Stimulated activated CD8-positive, alpha-beta memory T cell treated with anti-CD3 and anti-CD28 coated beads, Interleukin-4, amount 100 ng/mL, for 48 hours (primary cell): ENCODE results near the gene CASP8AP2.
"Not testable (repeated sequence)": the region's sequence is repeated elsewhere in the genome, so short reads cannot be mapped to it uniquely, and the experiment has no call there.

Experiments
- DNase-seq: peaks from one replicate; pipeline ENCODE4 v3.0.0-alpha.2; 2020

CASP8AP2 gene

GRCh38 chr6:89890845-89891528, 61.3 kb downstream of the CASP8AP2 start:
- not testable (repeated sequence) for DNase-seq

DNA sequence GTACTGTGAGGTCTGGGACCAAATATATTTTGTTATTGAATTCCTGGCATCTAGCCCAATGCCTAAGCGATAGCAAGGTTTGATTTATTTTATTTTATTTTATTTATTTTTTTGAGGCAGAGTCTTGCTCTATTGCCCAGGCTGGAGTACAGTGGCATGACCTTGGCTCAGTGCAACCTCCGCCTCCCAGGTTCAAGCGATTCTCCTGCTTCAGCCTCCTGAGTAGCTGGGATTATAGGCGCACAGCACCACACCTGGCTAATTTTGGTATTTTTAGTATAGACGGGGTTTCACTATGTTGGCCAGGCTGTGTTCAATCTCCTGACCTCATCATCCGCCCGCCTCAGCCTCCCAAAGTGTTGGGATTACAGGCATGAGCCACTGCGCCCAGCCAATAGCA, 62.9 kb downstream of the CASP8AP2 start:
- not testable (repeated sequence) for DNase-seq

- DNase-seq: no peak
Observed at GRCh38 chr6:89894169-89894568, 64.5 kb downstream of the CASP8AP2 start, which contains the start of gene GJA10. TSS of gene GJA10 (plus strand) at chr6:89894469. CDS start at chr6:89894469, 0 bp downstream.

DNA sequence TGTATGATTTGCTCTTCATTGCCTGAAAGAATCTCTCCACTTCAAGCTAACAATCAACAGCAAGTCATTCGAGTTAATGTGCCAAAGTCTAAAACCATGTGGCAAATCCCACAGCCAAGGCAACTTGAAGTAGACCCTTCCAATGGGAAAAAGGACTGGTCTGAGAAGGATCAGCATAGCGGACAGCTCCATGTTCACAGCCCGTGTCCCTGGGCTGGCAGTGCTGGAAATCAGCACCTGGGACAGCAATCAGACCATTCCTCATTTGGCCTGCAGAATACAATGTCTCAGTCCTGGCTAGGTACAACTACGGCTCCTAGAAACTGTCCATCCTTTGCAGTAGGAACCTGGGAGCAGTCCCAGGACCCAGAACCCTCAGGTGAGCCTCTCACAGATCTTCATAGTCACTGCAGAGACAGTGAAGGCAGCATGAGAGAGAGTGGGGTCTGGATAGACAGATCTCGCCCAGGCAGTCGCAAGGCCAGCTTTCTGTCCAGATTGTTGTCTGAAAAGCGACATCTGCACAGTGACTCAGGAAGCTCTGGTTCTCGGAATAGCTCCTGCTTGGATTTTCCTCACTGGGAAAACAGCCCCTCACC, 65.7 kb downstream of the CASP8AP2 start:
- no peak for DNase-seq

DNA sequence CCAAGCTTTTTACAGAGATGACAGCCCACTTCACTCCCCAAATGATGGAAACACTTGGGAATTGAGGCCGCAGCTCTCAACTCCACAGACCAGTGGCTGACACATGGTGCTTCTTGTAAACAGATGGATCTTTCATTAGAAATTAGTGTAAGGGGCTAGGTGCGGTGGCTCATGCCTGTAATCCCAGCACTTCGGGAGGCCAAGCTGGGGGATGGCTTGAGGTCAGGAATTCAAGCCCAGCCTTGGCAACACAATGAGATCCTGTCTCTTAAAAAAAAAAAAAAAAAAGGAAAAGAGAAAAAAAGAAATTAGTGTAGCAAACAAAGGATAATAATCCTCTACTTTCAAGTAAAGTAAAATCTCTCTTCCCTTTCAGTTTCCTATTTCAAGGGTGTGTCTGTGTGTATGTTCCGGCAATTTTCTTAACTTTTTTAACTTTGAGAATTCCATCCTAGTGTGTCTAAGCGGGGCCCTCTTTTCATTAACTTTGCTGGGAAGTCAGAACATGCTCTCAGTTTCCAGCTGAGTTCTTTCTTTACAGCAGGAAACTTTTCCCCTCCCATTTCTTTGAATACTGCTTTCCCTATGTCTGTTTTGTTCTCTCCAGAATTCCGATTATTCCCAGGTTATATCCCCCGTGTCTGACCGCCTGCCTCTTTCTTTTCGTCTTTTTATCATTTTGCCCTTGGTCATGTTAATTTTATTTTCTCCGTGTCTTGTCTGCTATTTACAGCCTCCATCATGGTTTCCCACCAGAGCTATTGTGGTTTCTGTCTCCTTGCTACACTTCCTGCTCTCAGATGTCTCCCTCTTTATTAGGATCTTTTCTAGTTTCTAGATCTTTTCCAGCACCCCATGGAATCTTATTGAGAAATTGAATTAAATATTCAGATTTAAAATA, 80.6 kb downstream of the CASP8AP2 start:
- not testable (repeated sequence) for DNase-seq

- no peak for DNase-seq
Observed at GRCh38 chr6:89910902-89911240, 81.2 kb downstream of the CASP8AP2 start.

GRCh38 chr6:89916136-89916920, 86.6 kb downstream of the CASP8AP2 start:
- no peak for DNase-seq

DNA sequence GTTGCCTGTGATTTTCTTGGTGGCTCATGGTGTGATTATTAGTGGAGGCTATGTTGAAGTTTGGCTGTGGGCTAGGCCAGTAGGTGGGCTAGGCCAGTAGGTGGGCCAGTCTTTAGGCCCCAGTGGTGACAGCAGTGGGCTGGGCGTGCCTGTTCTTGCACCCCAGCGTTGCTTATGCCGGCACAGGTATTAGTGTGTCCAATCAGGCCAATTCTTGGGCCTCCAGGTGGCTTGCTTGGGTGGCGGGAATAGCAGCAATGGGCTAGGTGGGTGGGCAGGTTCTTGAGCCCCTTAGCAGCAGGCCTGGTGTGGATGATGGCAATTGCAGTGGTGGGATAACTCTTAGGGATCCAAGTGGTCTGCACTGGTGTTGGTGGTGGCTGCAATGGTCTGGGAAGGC, 87.5 kb downstream of the CASP8AP2 start:
- DNase-seq: no peak

DNA sequence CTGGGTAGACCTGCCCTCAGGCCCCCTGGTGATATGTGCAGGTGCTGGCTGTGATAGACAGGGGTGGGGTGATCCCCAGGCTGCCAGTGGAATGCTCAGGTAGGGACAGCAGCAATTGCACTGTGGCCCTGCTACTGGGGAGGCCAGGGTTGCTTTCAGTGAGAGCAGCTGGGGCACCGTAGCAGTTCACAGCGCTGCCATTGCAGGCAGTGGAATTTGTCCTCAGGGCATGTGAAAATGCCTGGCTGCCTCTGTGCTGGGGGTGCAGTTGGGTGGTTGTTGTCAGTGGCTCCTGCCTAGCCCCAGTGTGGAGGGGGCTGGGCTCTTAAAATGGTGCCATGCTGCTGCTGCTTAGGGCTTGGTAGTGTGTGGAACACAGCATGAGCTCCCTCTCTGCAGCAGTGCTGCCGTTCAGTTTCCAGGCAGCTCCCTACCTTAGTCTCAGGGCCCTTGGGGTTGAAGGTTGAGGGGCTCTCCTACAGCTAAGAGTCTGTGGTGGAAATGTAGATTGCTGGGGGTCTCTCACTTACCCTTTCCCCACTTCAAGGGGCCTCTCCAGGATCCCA, 88.2 kb downstream of the CASP8AP2 start:
- no peak for DNase-seq
